H1 (cell line): ENCODE data around the gene PPARGC1A. TPM values are rescaled to one million over a fixed set of nuclear protein-coding genes. Genes with fewer than 3 reads are reported as not detected.

Experiments
- CTCF ChIA-PET: fragments of 300-600 bp; sonication (Branson Sonifier 250); formaldehyde crosslinking; loops from one replicate; lab custom pipeline; 2021; ENCODE audit not compliant: partially characterized antibody; lab: Charles Lee
- POLR2A ChIA-PET: fragments of 300-600 bp; sonication (Branson Sonifier 250); formaldehyde crosslinking; loops from one replicate; lab custom pipeline; 2021; ENCODE audit warnings: inconsistent platforms; ENCODE audit not compliant: partially characterized antibody; lab: Charles Lee
- DNase-seq, 2 experiments: peaks; one replicate each; pipeline versions ENCODE4 v3.0.0 to v3.0.0-alpha.2; 2010 to 2022; ENCODE audit warnings: low spot score in 2 of 2, low read depth in 1 of 2, mixed read lengths in 1 of 2
- FAIRE-seq: peaks from 2 replicates; lab custom pipeline; 2011; peaks lifted over from hg19 to GRCh38; lab: Jason Lieb, UNC
- H2AFZ ChIP-seq: 2 replicates; pipeline ENCODE4 v1.8.1; 2012; ENCODE audit warnings: low read length, inconsistent platforms
- H2AK5ac ChIP-seq: 2 replicates; pipeline ENCODE4 v1.6.1; 2013; ENCODE audit warnings: low read depth, low read length
- H2BK120ac ChIP-seq: replicated peaks from 2 replicates; pipeline ENCODE3; 2013; ENCODE audit warnings: low read depth, low read length, inconsistent platforms
- H2BK12ac ChIP-seq: 2 replicates; pipeline ENCODE4 v1.6.1; 2013; ENCODE audit warnings: low read depth, low read length
- H2BK15ac ChIP-seq: 2 replicates; pipeline ENCODE4 v1.6.1; 2013; ENCODE audit warnings: low read length
- H2BK20ac ChIP-seq: 2 replicates; pipeline ENCODE4 v1.6.1; 2013; ENCODE audit warnings: low read length
- H2BK5ac ChIP-seq: 2 replicates; pipeline ENCODE4 v1.6.1; 2013; ENCODE audit warnings: low read depth, low read length
- H3K14ac ChIP-seq: 2 replicates; pipeline ENCODE4 v1.6.1; 2013; ENCODE audit warnings: inconsistent platforms; ENCODE audit not compliant: insufficient read length
- H3K18ac ChIP-seq: 2 replicates; pipeline ENCODE4 v1.6.1; 2013; ENCODE audit warnings: low read length; ENCODE audit errors: extremely low read depth
- H3K23ac ChIP-seq: 2 replicates; pipeline ENCODE4 v1.6.1; 2013; ENCODE audit warnings: inconsistent platforms; ENCODE audit not compliant: insufficient read length
- H3K23me2 ChIP-seq: 2 replicates; pipeline ENCODE4 v1.6.1; 2013; ENCODE audit warnings: low read depth, low read length
- H3K27ac ChIP-seq: 2 replicates; pipeline ENCODE4 v1.6.1; 2011; ENCODE audit warnings: low read depth, low read length, inconsistent platforms
- H3K27me3 ChIP-seq, 4 experiments: replicated peaks in 1 of 4; 1 replicate in 1 of 4; 2 replicates in 3 of 4; pipeline versions ENCODE4 v1.6.1 to v1.8.1; 2011 to 2013; ENCODE audit warnings: low read length in 3 of 4, mild to moderate bottlenecking in 3 of 4, inconsistent platforms in 2 of 4, mixed read lengths in 2 of 4, moderate library complexity in 1 of 4; ENCODE audit not compliant: control insufficient read depth in 3 of 4, insufficient read depth in 3 of 4; ENCODE audit errors: extremely low read depth in 1 of 4
- H3K36me3 ChIP-seq, 4 experiments: 2 replicates each; pipeline versions ENCODE4 v1.6.1 to v1.8.1; 2011 to 2013; ENCODE audit warnings: mild to moderate bottlenecking in 4 of 4, low read length in 3 of 4, moderate library complexity in 2 of 4, control low read depth in 1 of 4, inconsistent platforms in 1 of 4; ENCODE audit not compliant: insufficient read depth in 4 of 4, control insufficient read depth in 2 of 4
- H3K4ac ChIP-seq: replicated peaks from 2 replicates; pipeline ENCODE3; 2013; ENCODE audit warnings: low read length, low read depth, mixed read lengths, inconsistent platforms; ENCODE audit not compliant: insufficient read length
- H3K4me1 ChIP-seq, 4 experiments: replicated peaks in 1 of 4; 1 replicate in 1 of 4; 2 replicates in 3 of 4; pipeline versions ENCODE4 v1.6.1 to v1.8.1; 2011 to 2013; ENCODE audit warnings: low read length in 3 of 4, inconsistent platforms in 2 of 4, mixed read lengths in 1 of 4; ENCODE audit not compliant: insufficient read depth in 4 of 4, control insufficient read depth in 3 of 4
- H3K4me2 ChIP-seq, 2 experiments: 2 replicates each; pipeline versions ENCODE4 v1.6.1 to v1.8.1; 2011 to 2013; ENCODE audit warnings: low read depth in 2 of 2, low read length in 2 of 2, control low read depth in 1 of 2, inconsistent platforms in 1 of 2, mild to moderate bottlenecking in 1 of 2; ENCODE audit not compliant: insufficient read depth in 1 of 2
- H3K4me3 ChIP-seq, 4 experiments: fragments of 200-600, 300-600 bp in 1 of 4; sonication (generic), shearing (Covaris generic), sonication (Bioruptor Twin) in 1 of 4; 2 replicates each; pipeline versions ENCODE4 v1.5.1 to v1.8.1; 2011 to 2016; ENCODE audit warnings: low read length in 4 of 4, low read depth in 3 of 4, control low read depth in 2 of 4, inconsistent platforms in 2 of 4, mild to moderate bottlenecking in 2 of 4, mixed read lengths in 1 of 4, moderate library complexity in 1 of 4; ENCODE audit not compliant: insufficient read depth in 2 of 4; ENCODE audit errors: extremely low read depth in 1 of 4
- H3K56ac ChIP-seq: replicated peaks from 2 replicates; pipeline ENCODE3; 2013; ENCODE audit warnings: low read depth, mild to moderate bottlenecking, mixed read lengths, low read length, inconsistent platforms; ENCODE audit not compliant: insufficient read length
- H3K79me1 ChIP-seq: 2 replicates; pipeline ENCODE4 v1.6.1; 2013; ENCODE audit warnings: low read depth, low read length, control low read depth
- H3K79me2 ChIP-seq, 2 experiments: 2 replicates each; pipeline versions ENCODE4 v1.6.1 to v1.8.1; 2012 to 2013; ENCODE audit warnings: low read length in 2 of 2, mild to moderate bottlenecking in 2 of 2, inconsistent platforms in 1 of 2; ENCODE audit not compliant: insufficient read depth in 2 of 2, control insufficient read depth in 1 of 2
- H3K9ac ChIP-seq, 4 experiments: replicated peaks in 1 of 4; 1 replicate in 1 of 4; 2 replicates in 3 of 4; pipeline versions ENCODE4 v1.6.1 to v1.8.1; 2011 to 2013; ENCODE audit warnings: low read depth in 3 of 4, low read length in 3 of 4, control low read depth in 2 of 4, mild to moderate bottlenecking in 2 of 4, moderate library complexity in 2 of 4, inconsistent platforms in 1 of 4; ENCODE audit errors: extremely low read depth in 1 of 4
- H3K9me3 ChIP-seq, 2 experiments: 2 replicates each; pipeline versions ENCODE4 v1.6.1 to v1.8.1; 2012 to 2013; ENCODE audit warnings: mild to moderate bottlenecking in 2 of 2, moderate library complexity in 2 of 2, control low read depth in 1 of 2, inconsistent platforms in 1 of 2, low read depth in 1 of 2, low read length in 1 of 2, mixed read lengths in 1 of 2; ENCODE audit not compliant: insufficient read depth in 2 of 2
- H4K20me1 ChIP-seq, 2 experiments: replicated peaks in 1 of 2; 2 replicates each; pipeline versions ENCODE3 to v1.8.1; 2011 to 2013; ENCODE audit warnings: inconsistent platforms in 2 of 2, low read length in 2 of 2, mild to moderate bottlenecking in 1 of 2; ENCODE audit not compliant: insufficient read depth in 2 of 2, control insufficient read depth in 1 of 2
- H4K5ac ChIP-seq: 2 replicates; pipeline ENCODE4 v1.6.1; 2013; ENCODE audit warnings: low read length, low read depth, mixed read lengths, inconsistent platforms; ENCODE audit not compliant: insufficient read length
- H4K8ac ChIP-seq: 2 replicates; pipeline ENCODE4 v1.8.0; 2013; ENCODE audit warnings: mild to moderate bottlenecking, moderate library complexity, low read length, inconsistent platforms; ENCODE audit not compliant: insufficient read depth; ENCODE audit errors: extremely low read depth
- H4K91ac ChIP-seq: replicated peaks from 2 replicates; pipeline ENCODE3; 2013; ENCODE audit warnings: low read length, mixed read lengths, inconsistent platforms; ENCODE audit not compliant: insufficient read length
- BRCA1 ChIP-seq: IDR thresholded peaks from 2 replicates; pipeline ENCODE4 v1.6.1; 2012; ENCODE audit warnings: low read depth, low read length, improper control_type of control experiment
- CEBPB ChIP-seq: IDR thresholded peaks from 2 replicates; pipeline ENCODE4 v1.6.1; 2012; ENCODE audit warnings: low read depth, low read length
- CREB1 ChIP-seq: IDR thresholded peaks from 2 replicates; pipeline ENCODE4 v1.6.1; 2012; ENCODE audit warnings: inconsistent platforms
- POLR2AphosphoS5 ChIP-seq: IDR thresholded peaks from 2 replicates; pipeline ENCODE4 v1.6.1; 2011; ENCODE audit warnings: low read depth, low read length
- POU5F1 ChIP-seq: IDR thresholded peaks from 2 replicates; pipeline ENCODE4 v1.6.1; 2011; ENCODE audit warnings: low read depth, mild to moderate bottlenecking, low read length, moderate library complexity
- RNF2 ChIP-seq: fragments of 200-900, 300-1000 bp; sonication (generic); IDR thresholded peaks from 2 replicates; pipeline ENCODE4 v1.7.1; 2016; ENCODE audit warnings: borderline replicate concordance, low read depth, mild to moderate bottlenecking, antibody characterized with exemption, low read length; ENCODE audit not compliant: poor library complexity, severe bottlenecking; ENCODE audit errors: missing control alignments
- SP2 ChIP-seq: IDR thresholded peaks from 2 replicates; pipeline ENCODE4 v1.6.1; 2012; ENCODE audit warnings: mild to moderate bottlenecking, low read length, inconsistent platforms
- YY1 ChIP-seq: IDR thresholded peaks from 2 replicates; pipeline ENCODE4 v1.6.1; 2011; ENCODE audit warnings: low read depth, mild to moderate bottlenecking, low read length
- whole genome bisulfite sequencing, 2 experiments: shearing (Covaris generic) in 1 of 2; methylation state at CpG; one replicate each; pipeline versions ENCODE4 v1.1.6 to v1.1.7; 2013 to 2015; ENCODE audit warnings: low lambda C conversion rate in 2 of 2, mixed read lengths in 2 of 2, inconsistent platforms in 1 of 2, low coverage in 1 of 2, missing lambda C conversion rate in 1 of 2; ENCODE audit not compliant: insufficient replicate concordance in 2 of 2, insufficient coverage in 1 of 2, insufficient read length in 1 of 2; ENCODE audit errors: extremely low coverage in 1 of 2, missing lambda C conversion rate in 1 of 2; 5-methylcytosine and 5-hydroxymethylcytosine counted together
- polyA plus RNA-seq, 7 experiments: library from polyadenylated mRNA; depleted of rRNA in 3 of 7; stranded (reverse) in 5 of 7; unstranded in 2 of 7; fragments of >200 nt in 5 of 7; fragments of 200-250 nt in 2 of 7; gene quantifications; 1 replicate in 5 of 7; 2 replicates in 1 of 7; 4 replicates in 1 of 7; pipeline versions ENCODE4 v1.2.1 to v1.2.3, GENCODE V29; 2011 to 2013; ENCODE audit warnings: missing spikeins in 2 of 7, mixed read lengths in 2 of 7
- total RNA-seq: library from RNA; stranded (reverse); fragmentation: NEBNext Ultra II Directional; extraction: Animal tissue kit (Norgen Biotek cat#: 25700); gene quantifications from 2 replicates; pipeline ENCODE4 v1.2.1, GENCODE V29; 2021

PPARGC1A gene
- total and polyA plus RNA-seq, 2 of the 8 experiments (the other 6 are each of a cell fraction or from before 2014, with no cell fraction given) = 0.54 to 1.4 TPM

DNA sequence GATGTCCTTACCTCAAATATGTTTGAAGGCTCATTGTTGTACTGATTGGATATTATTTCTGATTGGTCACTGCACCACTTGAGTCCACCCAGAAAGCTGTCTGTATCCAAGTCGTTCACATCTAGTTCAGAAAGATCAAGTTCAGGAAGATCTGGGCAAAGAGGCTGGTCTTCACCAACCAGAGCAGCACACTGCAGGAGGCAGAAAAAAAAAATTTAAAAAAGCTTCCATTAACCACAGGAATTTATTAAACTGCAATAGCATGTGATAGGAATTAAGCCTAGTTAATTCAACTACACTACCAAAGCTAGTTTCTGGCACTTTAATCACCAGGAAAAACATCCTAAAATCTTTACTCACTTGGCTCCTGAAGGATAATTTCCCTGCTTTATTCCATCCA, 5.1 kb downstream of the PPARGC1A start:
- Histone ChIP-seq H3K4me2 (no peak overlapping the region), H2AFZ (no peak overlapping the region), H3K4me3 (no peak overlapping the region), H3K4ac (no peak overlapping the region), H2BK120ac (no peak overlapping the region), H3K14ac (no peak overlapping the region), H2BK20ac (no peak overlapping the region), H3K27me3 (peaks cover 0 to 8% (median 2%) of the 10 kb centered on the region in 4 experiments; a peak in 3 of 7 replicates), H3K79me1 (no peaks in the 10 kb centered on the region), H3K27ac (no peak overlapping the region), H3K36me3 (no peaks in the 10 kb centered on the region), H4K5ac (no peak overlapping the region), H3K79me2 (no peaks in the 10 kb centered on the region), H3K23me2 (no peaks in the 10 kb centered on the region; the same call in 1 of the 2 replicates), H3K9me3 (no peaks in the 10 kb centered on the region), H4K20me1 (no peaks in the 10 kb centered on the region), H3K56ac (no peak overlapping the region), H3K23ac (no peak overlapping the region), H2AK5ac (no peak overlapping the region), H4K91ac (no peak overlapping the region), H4K8ac (no peak overlapping the region), H3K4me1 (peaks cover 9 to 25% (median 18%) of the 10 kb centered on the region in 4 experiments), H2BK5ac (no peak overlapping the region), H2BK12ac (no peak overlapping the region), H3K18ac (no peak overlapping the region), H2BK15ac (no peak overlapping the region), H3K9ac (no peak overlapping the region)
- ChIA-PET POLR2A (no interaction called here), CTCF (interaction anchor here (0.6 to 1.2 kb wide), 2 partner anchors 12 to 875 kb away, joined by 3 read pairs; no protein-coding TSS in a partner anchor)
- TF ChIP-seq YY1 (no peak), POU5F1 (no peak), POLR2AphosphoS5 (no peak), CREB1 (no peak), RNF2 (no peak), SP2 (no peak), CEBPB (no peak), BRCA1 (no peak)
- DNase-seq = no peak
- 75% methylated on average over 1 of the region's 1 CpG; no CpG with 5 or more reads in 1 of the 2 experiments for WGBS, 2 experiments
- FAIRE-seq = no peak
